H9 (cell line): Measurements from ENCODE around the gene NCKAP5. TPM values are rescaled to one million over a fixed set of nuclear protein-coding genes. Genes with fewer than 3 reads are reported as not detected.

Source experiments
- DNase-seq: peaks from one replicate; pipeline ENCODE4 v3.0.0-alpha.2; 2017
- H2AFZ ChIP-seq: one replicate; pipeline ENCODE4 v1.6.1; 2013; ENCODE audit warnings: mild to moderate bottlenecking, low read length, control low read depth, moderate library complexity
- H2AK5ac ChIP-seq: 2 replicates; pipeline ENCODE4 v1.6.1; 2013; ENCODE audit warnings: low read length, control low read depth, mixed read lengths; ENCODE audit not compliant: insufficient read length
- H2BK120ac ChIP-seq: one replicate; pipeline ENCODE4 v1.6.1; 2013; ENCODE audit warnings: low read depth, mild to moderate bottlenecking, low read length, control low read depth, inconsistent platforms; ENCODE audit not compliant: poor library complexity, severe bottlenecking
- H2BK12ac ChIP-seq: 2 replicates; pipeline ENCODE4 v1.6.1; 2013; ENCODE audit warnings: low read length, control low read depth, mixed read lengths, low read depth; ENCODE audit not compliant: insufficient read length
- H2BK15ac ChIP-seq: 2 replicates; pipeline ENCODE4 v1.6.1; 2013; ENCODE audit warnings: low read depth, low read length, control low read depth
- H2BK20ac ChIP-seq: one replicate; pipeline ENCODE4 v1.6.1; 2013; ENCODE audit warnings: low read depth, mild to moderate bottlenecking, low read length, control low read depth, inconsistent platforms; ENCODE audit not compliant: poor library complexity, severe bottlenecking
- H2BK5ac ChIP-seq: 2 replicates; pipeline ENCODE4 v1.6.1; 2013; ENCODE audit warnings: low read length, control low read depth, mixed read lengths; ENCODE audit not compliant: insufficient read length
- H3K14ac ChIP-seq: 2 replicates; pipeline ENCODE4 v1.6.1; 2013; ENCODE audit warnings: low read length, control low read depth; ENCODE audit not compliant: insufficient read depth
- H3K18ac ChIP-seq: 2 replicates; pipeline ENCODE4 v1.6.1; 2013; ENCODE audit warnings: low read depth, mild to moderate bottlenecking, mixed read lengths, low read length, control low read depth; ENCODE audit not compliant: insufficient read length
- H3K23ac ChIP-seq: 2 replicates; pipeline ENCODE4 v1.6.1; 2013; ENCODE audit warnings: low read length, control low read depth, mixed read lengths, low read depth; ENCODE audit not compliant: insufficient read length
- H3K23me2 ChIP-seq: 2 replicates; pipeline ENCODE4 v1.6.1; 2013; ENCODE audit warnings: low read depth, mild to moderate bottlenecking, mixed read lengths, low read length, control low read depth; ENCODE audit not compliant: insufficient read length, poor library complexity, severe bottlenecking
- H3K27ac ChIP-seq: 2 replicates; pipeline ENCODE4 v1.5.1; 2013; ENCODE audit warnings: low read length, control low read depth, mixed read lengths, low read depth; ENCODE audit not compliant: insufficient read length
- H3K27me3 ChIP-seq: 2 replicates; pipeline ENCODE4 v1.6.1; 2013; ENCODE audit warnings: low read length, control low read depth, inconsistent platforms; ENCODE audit not compliant: insufficient read depth
- H3K4ac ChIP-seq: 2 replicates; pipeline ENCODE4 v1.6.1; 2013; ENCODE audit warnings: low read depth, mild to moderate bottlenecking, control low read depth, inconsistent platforms, low read length, moderate library complexity
- H3K4me1 ChIP-seq: 2 replicates; pipeline ENCODE4 v1.6.1; 2013; ENCODE audit warnings: low read length, control low read depth, inconsistent platforms; ENCODE audit not compliant: insufficient read depth
- H3K4me2 ChIP-seq: 2 replicates; pipeline ENCODE4 v1.6.1; 2013; ENCODE audit warnings: low read length, control low read depth, mixed read lengths; ENCODE audit not compliant: insufficient read length, insufficient read depth
- H3K56ac ChIP-seq: 2 replicates; pipeline ENCODE4 v1.6.1; 2013; ENCODE audit warnings: low read depth, mild to moderate bottlenecking, mixed read lengths, low read length, control low read depth; ENCODE audit not compliant: insufficient read length
- H3K79me1 ChIP-seq: 2 replicates; pipeline ENCODE4 v1.6.1; 2013; ENCODE audit warnings: low read depth, mild to moderate bottlenecking, moderate library complexity, low read length, control low read depth, inconsistent platforms; ENCODE audit not compliant: insufficient read depth, poor library complexity, severe bottlenecking
- H3K79me2 ChIP-seq: 2 replicates; pipeline ENCODE4 v1.6.1; 2013; ENCODE audit warnings: low read length, control low read depth, inconsistent platforms; ENCODE audit not compliant: insufficient read depth
- H3K9ac ChIP-seq: 2 replicates; pipeline ENCODE4 v1.6.1; 2013; ENCODE audit warnings: low read length, control low read depth, mixed read lengths; ENCODE audit not compliant: insufficient read length; ENCODE audit errors: extremely low read depth
- H3K9me3 ChIP-seq: one replicate; pipeline ENCODE4 v1.6.1; 2013; ENCODE audit warnings: low read depth, low read length, inconsistent platforms; ENCODE audit not compliant: control insufficient read depth
- H3T11ph ChIP-seq: one replicate; pipeline ENCODE4 v1.6.1; 2013; ENCODE audit warnings: mild to moderate bottlenecking, low read length, control low read depth, inconsistent platforms
- H4K20me1 ChIP-seq: one replicate; pipeline ENCODE4 v1.6.1; 2013; ENCODE audit not compliant: control insufficient read depth, insufficient read length, insufficient read depth
- H4K5ac ChIP-seq: 2 replicates; pipeline ENCODE4 v1.6.1; 2013; ENCODE audit warnings: low read depth, mild to moderate bottlenecking, mixed read lengths, low read length, control low read depth; ENCODE audit not compliant: insufficient read length
- H4K8ac ChIP-seq: replicated peaks from 2 replicates; pipeline ENCODE4 v1.6.1; 2013; ENCODE audit warnings: low read length, control low read depth, mixed read lengths, low read depth; ENCODE audit not compliant: insufficient read length
- H4K91ac ChIP-seq: 2 replicates; pipeline ENCODE4 v1.6.1; 2013; ENCODE audit warnings: low read depth, mild to moderate bottlenecking, moderate library complexity, mixed read lengths, low read length, control low read depth; ENCODE audit not compliant: insufficient read length
- H3K27ac Mint-ChIP-seq, 3 experiments: 2 replicates in 2 of 3; 3 replicates in 1 of 3; pipeline ENCODE4 v1.8.0; 2020 to 2021; ENCODE audit warnings: mixed read lengths in 3 of 3, mild to moderate bottlenecking in 1 of 3, moderate library complexity in 1 of 3
- H3K27me3 Mint-ChIP-seq: 2 replicates; pipeline ENCODE4 v1.8.0; 2021; ENCODE audit warnings: low read depth, mild to moderate bottlenecking, moderate library complexity, mixed read lengths
- H3K36me3 Mint-ChIP-seq, 3 experiments: 2 replicates in 2 of 3; 3 replicates in 1 of 3; pipeline ENCODE4 v1.8.0; 2020 to 2021; ENCODE audit warnings: low read depth in 3 of 3, mixed read lengths in 3 of 3; ENCODE audit not compliant: insufficient read depth in 1 of 3
- H3K4me1 Mint-ChIP-seq, 2 experiments: 2 replicates each; pipeline ENCODE4 v1.8.0; 2020; ENCODE audit warnings: mixed read lengths in 2 of 2
- H3K4me3 Mint-ChIP-seq, 2 experiments: 2 replicates in 1 of 2; 3 replicates in 1 of 2; pipeline ENCODE4 v1.8.0; 2020 to 2021; ENCODE audit warnings: mild to moderate bottlenecking in 2 of 2, mixed read lengths in 2 of 2, moderate library complexity in 1 of 2
- H3K9me3 Mint-ChIP-seq, 2 experiments: 2 replicates in 1 of 2; 3 replicates in 1 of 2; pipeline ENCODE4 v1.8.0; 2020; ENCODE audit warnings: mild to moderate bottlenecking in 2 of 2, mixed read lengths in 2 of 2, moderate library complexity in 1 of 2
- CTCF ChIP-seq: fragments of 200-600 bp; sonication (generic); conservative IDR thresholded peaks from 3 replicates; pipeline ENCODE4 v1.8.0; 2021; ENCODE audit warnings: antibody characterized with exemption, mild to moderate bottlenecking
- WGBS: extraction: QIAGEN DNeasy Blood & Tissue Kit; methylation state at CpG from one replicate; pipeline ENCODE4 v1.1.7; 2013; ENCODE audit warnings: missing lambda C conversion rate, low lambda C conversion rate, mixed read lengths; ENCODE audit not compliant: insufficient read length; ENCODE audit errors: extremely low coverage; 5-methylcytosine and 5-hydroxymethylcytosine counted together
- total RNA-seq: library from RNA; stranded (reverse); gene quantifications from 2 replicates; pipeline ENCODE4 v1.2.1, GENCODE V29; 2021

NCKAP5 gene
- total RNA-seq, 1 experiment from 2014 or later = 0.26 TPM

- Histone ChIP-seq H3K56ac (no peak overlapping the region), H3K23ac (no peak overlapping the region), H3K4me1 (no peaks in the 10 kb centered on the region), H3K27me3 (no peaks in the 10 kb centered on the region), H2AK5ac (no peak overlapping the region), H3K4ac (no peak overlapping the region), H2BK120ac (no peak overlapping the region), H2BK5ac (no peak overlapping the region), H3T11ph (no peak overlapping the region), H3K9ac (no peak overlapping the region), H3K14ac (no peak overlapping the region), H4K8ac (no peak overlapping the region), H3K18ac (no peak overlapping the region), H2BK15ac (no peak overlapping the region), H4K5ac (no peak overlapping the region), H3K9me3 (no peaks in the 10 kb centered on the region), H4K91ac (no peak overlapping the region), H4K20me1 (no peaks in the 10 kb centered on the region), H2AFZ (no peak overlapping the region), H3K79me1 (no peaks in the 10 kb centered on the region), H3K27ac (no peak overlapping the region), H3K79me2 (peaks cover 2% of the 10 kb centered on the region; the same call in 1 of the 2 replicates), H3K23me2 (no peaks in the 10 kb centered on the region), H2BK20ac (no peak overlapping the region), H3K4me2 (no peak overlapping the region), H2BK12ac (no peak overlapping the region)
- no peak for DNase-seq
- Mint-ChIP-seq H3K4me1 (peaks cover 22 to 25% of the 10 kb centered on the region in 2 experiments), H3K27me3 (no peaks in the 10 kb centered on the region), H3K9me3 (no peaks in the 10 kb centered on the region; a peak in 1 of 5 replicates), H3K4me3 (no peak overlapping the region), H3K27ac (0 out of 7 replicates have a peak overlapping the region, but pooled peaks of 2 of the 3 experiments have one; percentile 29 to 49), H3K36me3 (no peaks in the 10 kb centered on the region; a peak in 1 of 7 replicates)
- TF ChIP-seq CTCF = no peak
- WGBS = no CpG with 5 or more reads among the region's 10 CpGs
These were observed 31.5 kb upstream of the NCKAP5 start for GRCh38 chr2:133599811-133600210.
